ENCODE measurements around the gene PIGA. TPM values are rescaled to one million over a fixed set of nuclear protein-coding genes. Genes with fewer than 3 reads are reported as not detected.

PIGA gene
- total RNA-seq, 2 donors from 2014 or later: 2.7 to 2.9 TPM

- no peaks in the 10 kb centered on the region for H3K9me3 ChIP-seq
- H3K4me1 ChIP-seq: no peaks in the 10 kb centered on the region
- no peak overlapping the region for H3K27ac ChIP-seq
- no peaks in the 10 kb centered on the region for H3K36me3 ChIP-seq
- DNase-seq (ENCODE audit: low spot score): no peak
- no peaks in the 10 kb centered on the region for H3K27me3 ChIP-seq
- no peak overlapping the region for H3K4me3 ChIP-seq
- no peak for TF ChIP-seq CTCF (IDR thresholded peaks at IDR 0.05)
Measured at GRCh38 chrX:15366506-15367352, 31.4 kb upstream of the PIGA start.

- Histone ChIP-seq H3K9me3 (no peaks in the 10 kb centered on the region), H3K27me3 (no peaks in the 10 kb centered on the region), H3K4me3 (no peak overlapping the region), H3K36me3 (no peaks in the 10 kb centered on the region), H3K27ac (no peak overlapping the region), H3K4me1 (no peaks in the 10 kb centered on the region)
- no peak for TF ChIP-seq CTCF (IDR thresholded peaks at IDR 0.05)
- no peak for DNase-seq (ENCODE audit: low spot score)
Measured at GRCh38 chrX:15359701-15360100, 24.4 kb upstream of the PIGA start.

GRCh38 chrX:15358533-15358932 is 23.2 kb upstream of the PIGA start:
- TF ChIP-seq CTCF (IDR thresholded peaks at IDR 0.05): no peak
- H3K36me3 ChIP-seq: no peaks in the 10 kb centered on the region
- DNase-seq (ENCODE audit: low spot score): no peak

GRCh38 chrX:15356444-15356843 is 21.1 kb upstream of the PIGA start:
- Histone ChIP-seq H3K27ac (no peak overlapping the region), H3K4me1 (no peaks in the 10 kb centered on the region), H3K36me3 (no peaks in the 10 kb centered on the region), H3K9me3 (no peaks in the 10 kb centered on the region), H3K27me3 (no peaks in the 10 kb centered on the region), H3K4me3 (no peak overlapping the region)
- no peak for DNase-seq (ENCODE audit: low spot score)
- no peak for TF ChIP-seq CTCF (IDR thresholded peaks at IDR 0.05)

More at GRCh38 chrX:15358533-15358932, 23.2 kb upstream of the PIGA start:
- no peak overlapping the region for H3K4me3 ChIP-seq
- H3K9me3 ChIP-seq: no peaks in the 10 kb centered on the region
- no peaks in the 10 kb centered on the region for H3K4me1 ChIP-seq
- no peak overlapping the region for H3K27ac ChIP-seq
- no peaks in the 10 kb centered on the region for H3K27me3 ChIP-seq

GRCh38 chrX:15350329-15350996 is 15.1 kb upstream of the PIGA start:
- no peak overlapping the region for H3K4me3 ChIP-seq
- no peaks in the 10 kb centered on the region for H3K9me3 ChIP-seq
- H3K36me3 ChIP-seq: no peaks in the 10 kb centered on the region
- H3K27ac ChIP-seq: no peak overlapping the region
- TF ChIP-seq CTCF (IDR thresholded peaks at IDR 0.05): no peak
- DNase-seq (ENCODE audit: low spot score): no peak
- H3K4me1 ChIP-seq: no peaks in the 10 kb centered on the region
- no peaks in the 10 kb centered on the region for H3K27me3 ChIP-seq
